Inflammatory macrophage treated with lipopolysaccharide for 1 hour (primary cell): ENCODE results near the gene RAB27A.
"Not testable (repeated sequence)": the region's sequence is repeated elsewhere in the genome, so short reads cannot be mapped to it uniquely, and the experiment has no call there.

Source experiments
- DNase-seq, 2 donors: peaks; one replicate each; pipeline ENCODE4 v3.0.0-alpha.2; 2020 to 2022

Gene RAB27A

DNA sequence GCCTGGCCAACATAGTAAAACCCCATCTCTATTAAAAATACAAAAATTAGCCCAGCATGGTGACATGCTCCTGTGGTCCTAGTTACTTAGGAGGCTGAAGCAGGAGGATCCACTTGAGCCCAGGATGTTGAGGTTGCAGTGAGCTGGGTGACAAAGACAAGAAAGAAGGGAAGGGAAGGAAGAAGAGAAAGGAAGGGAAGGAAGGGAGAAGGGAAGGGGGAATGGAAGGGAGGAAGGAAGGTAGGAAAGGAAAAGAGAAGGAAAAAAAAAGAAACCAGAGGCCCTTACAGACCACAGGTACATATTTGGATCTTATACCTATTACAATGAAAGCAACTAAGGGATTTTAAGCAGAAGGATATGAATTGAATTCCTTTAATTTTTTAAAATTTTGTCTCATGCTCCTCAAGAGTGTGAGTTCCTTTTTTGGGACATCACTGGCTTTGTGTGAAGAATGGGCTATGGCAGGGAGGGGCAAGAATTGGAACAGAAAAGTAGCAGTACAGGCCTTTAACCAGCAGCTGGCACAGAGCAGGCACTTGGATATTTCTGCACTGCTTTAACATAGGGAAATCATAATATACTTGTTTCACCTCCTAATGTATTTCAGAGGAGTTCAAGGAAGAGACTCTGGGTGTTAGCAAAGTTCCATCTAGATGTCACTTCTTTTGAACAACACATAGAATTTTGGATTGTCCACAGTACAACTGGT lies 7.9 kb downstream of the RAB27A start:
- DNase-seq: no peak

- not testable (repeated sequence) for DNase-seq
Observed at GRCh38 chr15:55280589-55280988, 9.0 kb downstream of the RAB27A start.

- DNase-seq: peak; percentile 44 to 74
Observed at GRCh38 chr15:55279746-55280351, 9.8 kb downstream of the RAB27A start.

GRCh38 chr15:55279100-55279745 lies 10.4 kb downstream of the RAB27A start:
- DNase-seq: no peak

- DNase-seq: no peak
Observed at GRCh38 chr15:55277715-55278114, 11.9 kb downstream of the RAB27A start.

- peak; percentile 13 to 27 for DNase-seq
Observed at GRCh38 chr15:55277116-55277564, 12.5 kb downstream of the RAB27A start.

DNA sequence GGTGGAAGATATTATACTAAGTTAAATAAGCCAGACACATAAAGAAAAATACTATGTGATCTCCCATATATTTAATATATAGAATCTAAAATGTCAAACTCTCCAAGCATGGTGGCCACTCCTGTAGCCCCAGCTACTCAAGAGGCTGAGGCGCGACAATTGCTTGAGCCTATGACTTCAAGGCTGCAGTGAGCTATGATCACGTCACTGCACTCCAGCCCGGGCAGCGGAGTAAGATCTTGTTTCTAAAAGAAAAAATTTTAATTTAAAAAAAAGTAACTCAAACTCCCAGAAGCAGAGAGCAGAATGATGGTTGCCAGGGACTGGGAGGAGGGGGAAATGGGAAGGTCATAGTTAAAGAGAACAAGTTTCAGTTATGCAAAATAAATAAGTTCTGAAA lies 13.3 kb downstream of the RAB27A start:
- DNase-seq: no peak

- DNase-seq: no peak
Observed at GRCh38 chr15:55270291-55270690, 19.3 kb downstream of the RAB27A start.

DNA sequence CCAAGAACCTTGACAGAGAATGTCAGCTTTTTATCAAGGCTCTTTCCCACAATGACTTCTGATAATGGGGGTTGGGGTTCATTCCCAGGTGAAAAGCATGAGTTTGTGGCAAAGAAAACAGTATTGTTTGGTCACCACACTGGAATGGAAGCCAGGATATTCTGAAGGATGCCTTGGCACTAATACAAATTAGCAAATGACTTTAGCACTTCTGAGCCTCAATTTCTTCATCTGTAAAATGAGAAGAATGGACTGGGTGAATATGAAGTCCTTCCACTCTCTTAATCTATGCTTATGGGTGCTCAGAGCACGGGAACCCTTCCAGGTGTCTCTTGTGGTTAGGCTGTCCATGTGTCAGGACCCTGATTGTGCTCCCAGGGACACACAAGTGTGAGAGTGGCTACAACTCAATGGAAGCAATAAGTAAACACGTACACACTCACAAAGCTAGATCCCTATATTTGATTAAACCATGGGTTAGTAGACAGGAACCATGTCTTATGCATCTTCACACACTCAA lies 21.4 kb downstream of the RAB27A start:
- no peak for DNase-seq

- peak; percentile 63 to 70 for DNase-seq
Observed at GRCh38 chr15:55267401-55268175, 22.0 kb downstream of the RAB27A start.

DNA sequence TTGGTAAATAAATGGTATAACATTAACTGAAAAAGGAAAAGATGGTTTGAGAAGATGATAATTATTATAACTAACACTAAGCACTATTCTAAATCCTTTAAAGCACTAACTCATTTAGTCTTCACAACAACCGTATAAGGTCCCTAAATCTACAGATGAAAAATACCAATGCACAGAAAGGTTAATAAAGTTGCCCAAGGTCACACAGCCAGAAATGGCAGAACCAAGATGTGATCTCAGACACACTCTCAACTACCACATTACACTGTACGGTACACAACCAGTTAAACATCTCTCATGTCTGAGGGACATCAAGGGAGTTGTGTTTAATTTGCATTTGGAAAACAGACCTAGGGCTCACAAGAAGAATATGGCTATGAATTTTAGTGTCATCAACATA lies 23.1 kb downstream of the RAB27A start:
- DNase-seq: no peak

GRCh38 chr15:55260562-55261131 lies 29.0 kb downstream of the RAB27A start:
- no peak for DNase-seq

DNA sequence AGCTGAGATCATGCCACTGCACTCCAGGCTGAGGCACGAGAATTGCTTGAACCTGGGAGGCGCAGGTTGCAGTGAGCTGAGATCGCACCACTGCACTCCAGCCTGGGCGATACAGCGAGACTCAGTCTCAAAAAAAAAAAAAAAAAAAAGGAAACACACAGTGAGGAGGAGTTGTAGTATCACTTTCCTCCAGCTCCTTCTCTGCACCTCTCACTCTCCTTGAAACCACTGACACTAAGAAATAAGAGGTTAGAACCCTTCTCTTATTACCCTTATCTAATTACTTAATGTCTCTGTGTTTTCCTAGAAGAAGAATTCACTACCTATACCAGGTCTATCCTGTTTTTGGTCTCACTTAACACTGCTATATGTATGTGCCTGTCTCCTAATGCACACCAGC lies 31.7 kb downstream of the RAB27A start:
- no peak for DNase-seq

GRCh38 chr15:55257012-55257670 lies 32.5 kb downstream of the RAB27A start:
- DNase-seq: no peak

GRCh38 chr15:55256281-55257011 lies 33.2 kb downstream of the RAB27A start:
- no peak for DNase-seq

- DNase-seq: peak; percentile 20 to 32
Observed at GRCh38 chr15:55255714-55256113, 33.9 kb downstream of the RAB27A start.

- DNase-seq: no peak
Observed at GRCh38 chr15:55254916-55255679, 34.5 kb downstream of the RAB27A start.

GRCh38 chr15:55253580-55253979 lies 36.0 kb downstream of the RAB27A start:
- peak; percentile 22 to 38 for DNase-seq

GRCh38 chr15:55252201-55252600 lies 37.4 kb downstream of the RAB27A start:
- not testable (repeated sequence) for DNase-seq

GRCh38 chr15:55250941-55251340 lies 38.7 kb downstream of the RAB27A start:
- DNase-seq: no peak

GRCh38 chr15:55250392-55250791 lies 39.2 kb downstream of the RAB27A start:
- DNase-seq: peak; percentile 90 to 93
